K562 (cell line): ENCODE results near the gene USP15. TPM values are rescaled to one million over a fixed set of nuclear protein-coding genes. Genes with fewer than 3 reads are reported as not detected.

Source experiments
- DACH1 ChIP-seq: fragments of 450-650 bp; IDR thresholded peaks from 2 replicates; pipeline ENCODE4 v1.6.1; 2018; ENCODE audit not compliant: partially characterized antibody
- ELF1 ChIP-seq: fragments of 200-800 bp; sonication (Bioruptor generic); IDR thresholded peaks from 2 replicates; pipeline ENCODE4 v1.6.1; 2016; ENCODE audit warnings: missing genetic modification characterization, missing compliant biosample characterization
- HLTF ChIP-seq: fragments of 450-650 bp; IDR thresholded peaks from 2 replicates; pipeline ENCODE4 v1.6.1; 2016
- KAT2B ChIP-seq: IDR thresholded peaks from one replicate; pipeline ENCODE4 v1.6.1; 2012; ENCODE audit warnings: low read depth, mild to moderate bottlenecking, control low read depth, inconsistent platforms, low read length, moderate library complexity
- LCOR ChIP-seq: sonication (generic); formaldehyde crosslinking; IDR thresholded peaks from 2 replicates; pipeline ENCODE4 v1.8.0; 2022; ENCODE audit warnings: mild to moderate bottlenecking, missing genetic modification reagents
- MAZ ChIP-seq, 2 experiments: fragments of 450-650 bp in 1 of 2; sonication (generic) in 1 of 2; formaldehyde crosslinking; IDR thresholded peaks in 1 of 2; conservative IDR thresholded peaks in 1 of 2; 2 replicates each; pipeline versions ENCODE4 v1.4.0 to v1.5.0; 2020; ENCODE audit warnings: mild to moderate bottlenecking in 1 of 2, missing genetic modification reagents in 1 of 2
- NCOR1 ChIP-seq: fragments of 450-650 bp; IDR thresholded peaks from 2 replicates; pipeline ENCODE4 v1.6.1; 2016; ENCODE audit warnings: mild to moderate bottlenecking, moderate library complexity
- NFIX ChIP-seq: fragments of 250-450 bp; sonication (Bioruptor Pico); IDR thresholded peaks from 2 replicates; pipeline ENCODE4 v1.4.0; 2020; ENCODE audit warnings: low read depth, mild to moderate bottlenecking, moderate library complexity
- NR2F6 ChIP-seq: fragments of 450-650 bp; formaldehyde crosslinking; IDR thresholded peaks from 2 replicates; pipeline ENCODE4 v1.4.0; 2020; ENCODE audit warnings: mild to moderate bottlenecking
- PML ChIP-seq: IDR thresholded peaks from 2 replicates; pipeline ENCODE4 v1.6.1; 2012; ENCODE audit warnings: low read length, inconsistent platforms
- PURB ChIP-seq: sonication (generic); formaldehyde crosslinking; IDR thresholded peaks from 2 replicates; pipeline ENCODE4 v1.9.0; 2021; ENCODE audit warnings: low read depth, mild to moderate bottlenecking, missing genetic modification reagents
- RNF219 ChIP-seq: fragments of 250-450 bp; sonication (Bioruptor Pico); IDR thresholded peaks from 2 replicates; pipeline ENCODE4 v1.5.0; 2022; ENCODE audit warnings: mild to moderate bottlenecking
- SMC3 ChIP-seq: conservative IDR thresholded peaks from 2 replicates; pipeline ENCODE4 v1.6.1; 2011; ENCODE audit warnings: low read depth, low read length, improper control_type of control experiment; ENCODE audit not compliant: insufficient read depth
- TAF15 ChIP-seq: fragments of 200-400 bp; formaldehyde crosslinking; IDR thresholded peaks from 2 replicates; pipeline ENCODE4 v1.6.1; 2017; ENCODE audit warnings: mild to moderate bottlenecking, low read depth, low read length, moderate library complexity
- TSHZ1 ChIP-seq: fragments of 250-450 bp; sonication (Bioruptor Pico); IDR thresholded peaks from 2 replicates; pipeline ENCODE4 v1.4.0; 2020; ENCODE audit warnings: mild to moderate bottlenecking, moderate library complexity
- ZBTB17 ChIP-seq: fragments of 450-650 bp; formaldehyde crosslinking; IDR thresholded peaks from 2 replicates; pipeline ENCODE4 v1.4.0; 2020; ENCODE audit warnings: mild to moderate bottlenecking
- ZBTB9 ChIP-seq: fragments of 450-650 bp; formaldehyde crosslinking; IDR thresholded peaks from 2 replicates; pipeline ENCODE4 v1.4.0; 2020; ENCODE audit warnings: mild to moderate bottlenecking, moderate library complexity
- ZNF133 ChIP-seq: fragments of 250-450 bp; sonication (Bioruptor Pico); IDR thresholded peaks from 2 replicates; pipeline ENCODE4 v1.4.0; 2020; ENCODE audit warnings: mild to moderate bottlenecking
- ZNF586 ChIP-seq: fragments of 450-650 bp; formaldehyde crosslinking; conservative IDR thresholded peaks from 2 replicates; pipeline ENCODE4 v1.4.0; 2020; ENCODE audit warnings: mild to moderate bottlenecking, moderate library complexity
- polyA plus RNA-seq, 8 experiments: library from polyadenylated mRNA; depleted of rRNA in 4 of 8; stranded (reverse) in 5 of 8; unstranded in 3 of 8; fragments of >200 nt; fragmentation: Nextera tagmentation in 2 of 8; fragmentation: Illumina TruSeq in 1 of 8; extraction: Ambion mirVana in 2 of 8; extraction: Trizol in 1 of 8; gene quantifications; 2 replicates each; pipeline versions ENCODE4 v1.2.1 to v1.2.3, GENCODE V29; 2011 to 2014; ENCODE audit warnings: inconsistent platforms in 1 of 8, missing spikeins in 1 of 8
- total RNA-seq, 7 experiments: library from RNA; depleted of rRNA in 6 of 7; stranded (reverse); fragments of >200 nt in 6 of 7; fragmentation: Illumina TruSeq in 2 of 7; extraction: Trizol in 2 of 7; gene quantifications; 2 replicates each; pipeline versions ENCODE4 v1.2.1 to v1.2.3, GENCODE V29; 2011 to 2021; ENCODE audit warnings: low replicate concordance in 1 of 7
- TF ChIP-seq, protein P1 (sequence below): fragments of 450-650 bp; IDR thresholded peaks from 2 replicates; pipeline ENCODE4 v1.6.1; 2017; ENCODE audit warnings: mild to moderate bottlenecking, moderate library complexity

USP15 gene
- total and polyA plus RNA-seq, 9 of the 15 experiments (the other 6 are each of a cell fraction or from before 2014, with no cell fraction given) = 140 to 272 (median 182) TPM

- TF ChIP-seq TSHZ1 (CRISPR knock-in tag) = no peak
- no peak for TF ChIP-seq SMC3
- TF ChIP-seq ZNF133 (CRISPR knock-in tag) = no peak
- TF ChIP-seq PML = peak; percentile 63; the same call in 1 of the 2 replicates
- no peak for TF ChIP-seq TAF15
- no peak for TF ChIP-seq RNF219 (CRISPR knock-in tag)
- no peak for TF ChIP-seq KAT2B
- no peak for TF ChIP-seq MAZ (CRISPR knock-in tag; conservative IDR thresholded peaks at IDR 0.05 in 1 of 2, IDR thresholded peaks at IDR 0.05 in 1 of 2)
- TF ChIP-seq, protein P1, sequence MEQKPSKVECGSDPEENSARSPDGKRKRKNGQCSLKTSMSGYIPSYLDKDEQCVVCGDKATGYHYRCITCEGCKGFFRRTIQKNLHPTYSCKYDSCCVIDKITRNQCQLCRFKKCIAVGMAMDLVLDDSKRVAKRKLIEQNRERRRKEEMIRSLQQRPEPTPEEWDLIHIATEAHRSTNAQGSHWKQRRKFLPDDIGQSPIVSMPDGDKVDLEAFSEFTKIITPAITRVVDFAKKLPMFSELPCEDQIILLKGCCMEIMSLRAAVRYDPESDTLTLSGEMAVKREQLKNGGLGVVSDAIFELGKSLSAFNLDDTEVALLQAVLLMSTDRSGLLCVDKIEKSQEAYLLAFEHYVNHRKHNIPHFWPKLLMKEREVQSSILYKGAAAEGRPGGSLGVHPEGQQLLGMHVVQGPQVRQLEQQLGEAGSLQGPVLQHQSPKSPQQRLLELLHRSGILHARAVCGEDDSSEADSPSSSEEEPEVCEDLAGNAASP = no peak
- TF ChIP-seq PURB = no peak
- no peak for TF ChIP-seq ZNF586 (CRISPR knock-in tag)
- TF ChIP-seq HLTF = no peak
- TF ChIP-seq ELF1 (tag) = peak; percentile 42; the same call in 1 of the 2 replicates
- peak; percentile 13; the same call in 1 of the 2 replicates for TF ChIP-seq LCOR
- no peak for TF ChIP-seq DACH1
- no peak for TF ChIP-seq NR2F6 (CRISPR knock-in tag)
- no peak for TF ChIP-seq NFIX
- peak; percentile 81 for TF ChIP-seq NCOR1
- no peak for TF ChIP-seq ZBTB17 (CRISPR knock-in tag)
- TF ChIP-seq ZBTB9 (CRISPR knock-in tag) = no peak
Observed at GRCh38 chr12:62260733-62261683, 804 bp downstream of the USP15 start (continued).
